Esophagus squamous epithelium (tissue), 4 donors: Measurements from ENCODE around the gene SERPINI2.

ENCODE experiments used
- POLR2A ChIP-seq, 4 donors: fragments of 450-650 bp; IDR thresholded peaks; one replicate each; pipeline ENCODE4 v1.6.1; 2017; ENCODE audit warnings: antibody characterized with exemption in 4 of 4, mild to moderate bottlenecking in 4 of 4, moderate library complexity in 3 of 4
- TF ChIP-seq, protein P1 (sequence below), 6 experiments: fragments of 450-650 bp in 4 of 6; fragments of 200-600 bp in 2 of 6; sonication (generic) in 2 of 6; IDR thresholded peaks; one replicate each; pipeline ENCODE4 v1.5.1; 2016 to 2019; ENCODE audit warnings: antibody characterized with exemption in 6 of 6, mild to moderate bottlenecking in 4 of 6, moderate library complexity in 4 of 6

DNA sequence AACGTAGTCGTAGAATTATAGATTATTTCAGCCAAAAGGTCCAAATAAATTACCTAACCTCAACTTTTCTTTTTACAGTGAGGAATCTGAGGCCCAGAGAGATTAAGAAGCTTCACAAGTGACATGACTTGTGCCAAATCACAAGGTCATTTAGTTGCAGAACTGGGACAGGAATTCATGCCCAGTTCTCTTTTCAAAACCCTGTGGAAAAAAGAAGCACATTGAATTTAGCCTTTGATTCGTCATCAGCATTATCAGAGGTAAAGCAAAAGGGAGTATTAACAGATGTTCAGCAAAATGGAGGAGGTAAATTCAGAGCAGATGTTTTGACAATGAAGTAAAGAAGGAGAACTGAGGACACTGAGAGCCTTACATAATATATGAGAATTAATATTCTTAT lies 4.5 kb downstream of the SERPINI2 start:
- TF ChIP-seq, protein P1, sequence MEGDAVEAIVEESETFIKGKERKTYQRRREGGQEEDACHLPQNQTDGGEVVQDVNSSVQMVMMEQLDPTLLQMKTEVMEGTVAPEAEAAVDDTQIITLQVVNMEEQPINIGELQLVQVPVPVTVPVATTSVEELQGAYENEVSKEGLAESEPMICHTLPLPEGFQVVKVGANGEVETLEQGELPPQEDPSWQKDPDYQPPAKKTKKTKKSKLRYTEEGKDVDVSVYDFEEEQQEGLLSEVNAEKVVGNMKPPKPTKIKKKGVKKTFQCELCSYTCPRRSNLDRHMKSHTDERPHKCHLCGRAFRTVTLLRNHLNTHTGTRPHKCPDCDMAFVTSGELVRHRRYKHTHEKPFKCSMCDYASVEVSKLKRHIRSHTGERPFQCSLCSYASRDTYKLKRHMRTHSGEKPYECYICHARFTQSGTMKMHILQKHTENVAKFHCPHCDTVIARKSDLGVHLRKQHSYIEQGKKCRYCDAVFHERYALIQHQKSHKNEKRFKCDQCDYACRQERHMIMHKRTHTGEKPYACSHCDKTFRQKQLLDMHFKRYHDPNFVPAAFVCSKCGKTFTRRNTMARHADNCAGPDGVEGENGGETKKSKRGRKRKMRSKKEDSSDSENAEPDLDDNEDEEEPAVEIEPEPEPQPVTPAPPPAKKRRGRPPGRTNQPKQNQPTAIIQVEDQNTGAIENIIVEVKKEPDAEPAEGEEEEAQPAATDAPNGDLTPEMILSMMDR (IDR thresholded peaks at IDR 0.05) = no peak
- no peak for TF ChIP-seq POLR2A (IDR thresholded peaks at IDR 0.05)
